Stimulated activated CD8-positive, alpha-beta memory T cell treated with anti-CD3 and anti-CD28 coated beads, Interleukin-4, amount 100 ng/mL, for 4 hours (primary cell): Measurements from ENCODE around the gene NRCAM.

Source experiments
- DNase-seq, 2 donors: peaks; one replicate each; pipeline ENCODE4 v3.0.0-alpha.2; 2020; ENCODE audit warnings: low read depth in 2 of 2, low spot score in 1 of 2

The NRCAM gene

GRCh38 chr7:108136191-108136688, 320.0 kb downstream of the NRCAM start:
- no peak for DNase-seq

- DNase-seq: no peak
Observed at GRCh38 chr7:108135446-108136190, 320.6 kb downstream of the NRCAM start.

GRCh38 chr7:108134486-108134885, 321.8 kb downstream of the NRCAM start:
- no peak for DNase-seq

- no peak for DNase-seq
Observed at GRCh38 chr7:108132551-108133265, 323.5 kb downstream of the NRCAM start.

- DNase-seq: no peak
Observed at GRCh38 chr7:108130261-108130660, 326.0 kb downstream of the NRCAM start, which contains the start of gene LAMB4. Gene LAMB4, minus strand, starts transcription at chr7:108130361. Its CDS starts 7,197 bp downstream, at chr7:108123164.

GRCh38 chr7:108129018-108129965, 326.9 kb downstream of the NRCAM start:
- DNase-seq: no peak

- no peak for DNase-seq
Observed at GRCh38 chr7:108128514-108128913, 327.7 kb downstream of the NRCAM start.

- DNase-seq: no peak
Observed at GRCh38 chr7:108127461-108127860, 328.8 kb downstream of the NRCAM start.

- no peak for DNase-seq
Observed at GRCh38 chr7:108124820-108125219, 331.4 kb downstream of the NRCAM start.

GRCh38 chr7:108122181-108122580, 334.1 kb downstream of the NRCAM start:
- DNase-seq: no peak

- DNase-seq: no peak
Observed at GRCh38 chr7:108120933-108121332, 335.3 kb downstream of the NRCAM start.

- DNase-seq: no peak
Observed at GRCh38 chr7:108120196-108120595, 336.0 kb downstream of the NRCAM start.

- no peak for DNase-seq
Observed at GRCh38 chr7:108118959-108119358, 337.3 kb downstream of the NRCAM start.

GRCh38 chr7:108114117-108114841, 342.0 kb downstream of the NRCAM start:
- DNase-seq: no peak

- DNase-seq: no peak
Observed at GRCh38 chr7:108112683-108113082, 343.6 kb downstream of the NRCAM start.

GRCh38 chr7:108109221-108109908, 346.9 kb downstream of the NRCAM start:
- DNase-seq: no peak

- DNase-seq: no peak
Observed at GRCh38 chr7:108108131-108108530, 348.1 kb downstream of the NRCAM start.

- no peak for DNase-seq
Observed at GRCh38 chr7:108104324-108104723, 351.9 kb downstream of the NRCAM start.

GRCh38 chr7:108103558-108104298, 352.5 kb downstream of the NRCAM start:
- no peak for DNase-seq
